Measurements from ENCODE around the gene C10orf95.

C10orf95 gene

DNA sequence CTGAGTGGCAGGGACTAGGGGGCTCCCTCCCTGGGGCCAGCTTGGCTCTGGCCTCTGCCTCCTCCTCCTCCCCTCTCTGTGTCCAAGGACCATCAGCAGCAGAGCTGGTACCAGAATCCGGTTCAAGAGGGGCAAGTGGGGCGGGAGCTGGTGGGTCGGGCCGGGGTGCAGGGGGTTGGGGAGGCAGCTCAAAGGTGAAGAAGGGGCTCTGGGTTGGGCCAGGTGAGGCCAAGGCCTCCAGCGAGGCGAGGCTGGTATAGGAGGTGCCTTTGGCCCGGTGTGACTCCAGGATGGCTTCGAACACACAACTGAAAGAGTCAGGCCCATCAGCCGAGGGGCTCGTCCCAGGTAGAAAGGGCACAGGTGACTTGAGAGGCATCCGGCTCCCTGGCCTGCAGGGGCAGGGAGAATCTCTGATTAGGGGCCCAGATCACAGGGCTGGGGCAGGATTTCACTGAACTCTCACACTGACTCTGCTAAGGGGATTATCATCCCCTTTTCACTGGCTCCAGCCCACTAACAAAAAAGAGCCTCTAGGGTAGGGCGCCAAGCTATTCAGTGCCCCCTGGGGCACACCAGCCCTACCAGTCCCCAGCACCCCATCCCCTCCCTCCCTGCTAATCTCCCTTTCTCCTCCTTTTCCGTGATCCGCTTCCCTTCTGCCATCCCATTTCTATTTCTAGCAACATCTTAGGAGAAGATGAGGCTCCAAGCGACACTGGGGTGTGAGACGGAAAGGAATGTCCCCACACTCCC is 37.4 kb downstream of the C10orf95 start:
- DNase-seq, result no peak

DNA sequence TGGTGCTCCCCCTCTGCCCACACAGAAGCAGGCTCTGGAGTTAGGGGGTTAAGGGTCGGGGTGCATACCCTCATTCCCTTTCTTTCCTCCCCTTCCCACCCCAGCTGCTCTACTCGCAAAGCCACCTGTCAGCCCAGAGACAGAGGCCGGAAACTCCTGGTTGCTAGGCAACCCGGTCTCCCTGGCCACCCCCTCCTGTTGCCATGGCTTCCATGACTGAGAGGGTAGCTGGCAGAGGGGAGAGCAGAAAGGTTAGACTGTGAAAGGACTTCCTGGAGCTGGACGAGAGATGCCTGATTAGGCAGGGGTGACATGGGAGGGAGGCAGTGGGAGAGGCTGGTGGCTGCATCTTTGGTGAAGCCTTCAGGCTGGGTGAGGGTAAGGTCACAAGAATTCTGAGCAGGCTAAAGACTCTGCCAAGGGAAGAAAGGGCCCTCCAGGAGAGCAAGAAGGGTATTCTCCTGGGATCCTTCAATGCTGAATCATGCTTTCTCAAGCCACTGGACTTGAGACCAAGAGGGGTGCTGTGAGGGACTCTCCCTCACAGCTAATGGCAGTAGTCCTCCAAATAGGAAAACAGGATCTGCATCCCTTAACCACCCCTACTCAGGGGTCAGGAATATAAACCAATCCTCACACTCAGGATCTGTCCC is 38.2 kb downstream of the C10orf95 start:
- no peak for DNase-seq

DNA sequence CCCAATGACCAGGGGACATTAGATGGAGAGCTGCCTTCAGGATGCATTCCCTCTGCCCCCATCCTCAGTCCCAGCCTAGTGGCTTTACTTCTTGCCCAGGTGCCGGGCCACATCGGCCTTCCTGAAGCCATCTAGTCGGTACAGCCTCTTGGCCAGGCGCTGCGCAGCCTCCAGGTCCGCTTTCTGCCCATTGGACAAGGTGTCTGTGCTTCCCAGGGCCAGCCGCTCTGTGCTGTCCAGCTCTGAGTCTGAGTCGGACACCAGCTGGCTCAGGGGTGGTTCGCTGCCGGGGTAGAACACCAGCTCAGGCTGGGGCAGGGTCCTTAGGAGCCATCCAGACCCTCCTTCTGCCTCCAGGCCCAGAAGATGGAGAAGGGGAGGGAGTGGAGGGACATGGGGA is 39.0 kb downstream of the C10orf95 start:
- no peak for DNase-seq

DNA sequence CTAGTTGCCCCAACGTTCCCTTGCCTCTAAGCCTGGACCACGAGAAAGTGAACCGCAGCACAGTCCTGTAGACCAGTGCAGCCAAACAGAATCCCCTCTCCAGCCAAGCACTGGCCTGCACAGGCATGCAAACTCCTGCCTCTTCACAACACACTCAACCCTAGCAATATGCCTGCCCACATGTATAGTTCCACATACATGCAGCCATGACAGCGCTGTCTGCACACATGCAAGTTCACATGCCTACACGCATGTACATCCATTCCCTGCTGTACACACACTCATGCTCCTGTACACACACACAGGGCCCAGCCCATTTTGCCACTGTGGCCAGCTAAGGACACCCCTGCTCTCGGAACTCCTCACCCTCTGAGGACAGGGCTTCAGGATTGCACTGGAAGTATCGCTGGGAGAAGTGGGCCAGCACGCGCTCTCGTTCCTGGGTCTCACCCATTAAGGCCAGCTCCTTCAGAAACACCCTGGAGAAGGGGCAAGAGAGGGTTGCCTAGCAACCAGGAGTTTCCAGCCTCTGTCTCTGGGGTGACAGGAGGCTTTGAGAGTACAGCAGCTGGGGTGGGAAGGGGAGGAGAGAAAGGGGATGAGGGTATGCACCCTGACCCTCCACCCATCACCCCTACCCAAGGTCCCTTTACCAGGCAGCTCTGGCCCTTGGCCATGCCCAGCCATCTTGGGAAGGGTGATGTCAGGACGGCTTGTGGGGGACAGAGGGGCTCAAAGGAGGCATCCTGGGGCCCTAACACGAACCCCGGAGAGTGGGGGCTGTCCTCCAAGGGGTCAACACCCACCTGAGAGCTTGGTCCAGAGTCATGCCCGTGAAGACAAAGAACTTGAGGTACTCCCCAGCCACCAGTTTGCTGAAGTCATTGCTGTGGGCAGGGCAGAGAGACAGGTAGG is 39.7 kb downstream of the C10orf95 start:
- DNase-seq, result no peak

DNA sequence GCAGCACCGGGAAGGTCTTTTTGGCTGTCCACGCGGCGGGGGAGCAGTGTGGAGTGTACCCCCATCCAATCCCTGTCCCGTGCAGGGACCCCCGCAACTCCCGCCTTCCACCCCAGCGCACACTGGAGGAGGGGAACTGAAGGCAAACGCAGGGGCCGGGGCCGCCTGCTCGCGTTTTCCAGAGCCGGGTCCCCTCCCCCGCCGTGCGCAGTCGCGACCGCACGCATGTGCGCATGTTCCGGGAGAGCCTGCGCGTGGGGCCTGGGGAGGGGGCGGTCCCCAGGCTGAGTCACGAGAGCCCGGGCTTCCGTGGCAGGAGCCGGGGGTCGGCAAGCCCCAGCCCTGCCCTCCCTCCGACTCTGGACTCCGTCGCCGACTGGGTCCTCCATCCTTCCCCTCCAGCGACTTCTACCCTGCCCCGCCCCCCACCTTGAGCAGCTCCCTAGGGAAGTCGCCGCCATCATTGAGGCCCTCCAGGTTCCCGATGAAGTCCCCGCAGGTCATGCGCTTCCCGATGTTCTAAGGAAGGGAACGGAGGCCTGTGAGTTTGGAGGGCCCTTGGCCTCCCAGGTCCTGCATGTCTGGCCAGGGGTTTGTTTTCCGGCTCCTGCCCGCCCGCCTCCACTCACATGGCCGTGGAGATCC is 40.8 kb downstream of the C10orf95 start:
- DNase-seq, result no peak

DNA sequence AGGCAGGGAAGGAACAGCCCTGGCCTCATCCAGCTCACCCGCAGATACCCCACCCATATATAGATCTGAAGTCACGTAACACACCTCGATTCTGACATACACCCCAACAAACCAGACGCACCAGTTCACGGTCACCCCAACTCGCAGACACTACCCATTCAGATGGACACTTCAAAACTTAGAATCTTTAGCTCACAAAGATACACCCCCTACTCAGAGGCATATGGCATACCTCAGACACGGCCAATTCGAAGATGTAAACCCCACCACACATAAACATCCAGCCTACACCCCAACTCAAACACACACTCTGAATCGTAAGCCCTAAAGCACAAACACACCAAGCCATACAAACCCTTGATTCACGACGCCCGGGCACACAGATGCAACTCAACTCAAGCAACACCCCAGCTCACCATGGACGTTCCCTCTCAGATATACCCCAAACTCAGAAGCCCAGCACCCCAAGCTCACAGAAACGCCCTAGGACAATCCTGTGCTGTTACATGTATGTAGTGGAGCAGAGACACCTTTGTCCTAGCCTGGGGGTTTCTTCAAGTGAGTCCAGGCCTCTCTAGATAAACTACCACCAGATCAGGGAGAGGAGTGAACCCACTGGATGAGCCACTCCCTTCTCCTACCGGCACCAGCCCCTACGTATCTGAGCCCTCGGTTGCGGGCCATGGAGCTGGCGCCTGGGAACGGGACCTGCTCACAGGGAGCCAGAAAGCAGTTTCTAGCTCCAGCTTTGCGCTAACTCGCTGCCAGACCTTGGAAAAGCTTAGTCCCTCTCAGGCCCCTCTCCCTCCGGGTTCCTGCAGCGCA is 41.5 kb downstream of the C10orf95 start:
- DNase-seq, result no peak

DNA sequence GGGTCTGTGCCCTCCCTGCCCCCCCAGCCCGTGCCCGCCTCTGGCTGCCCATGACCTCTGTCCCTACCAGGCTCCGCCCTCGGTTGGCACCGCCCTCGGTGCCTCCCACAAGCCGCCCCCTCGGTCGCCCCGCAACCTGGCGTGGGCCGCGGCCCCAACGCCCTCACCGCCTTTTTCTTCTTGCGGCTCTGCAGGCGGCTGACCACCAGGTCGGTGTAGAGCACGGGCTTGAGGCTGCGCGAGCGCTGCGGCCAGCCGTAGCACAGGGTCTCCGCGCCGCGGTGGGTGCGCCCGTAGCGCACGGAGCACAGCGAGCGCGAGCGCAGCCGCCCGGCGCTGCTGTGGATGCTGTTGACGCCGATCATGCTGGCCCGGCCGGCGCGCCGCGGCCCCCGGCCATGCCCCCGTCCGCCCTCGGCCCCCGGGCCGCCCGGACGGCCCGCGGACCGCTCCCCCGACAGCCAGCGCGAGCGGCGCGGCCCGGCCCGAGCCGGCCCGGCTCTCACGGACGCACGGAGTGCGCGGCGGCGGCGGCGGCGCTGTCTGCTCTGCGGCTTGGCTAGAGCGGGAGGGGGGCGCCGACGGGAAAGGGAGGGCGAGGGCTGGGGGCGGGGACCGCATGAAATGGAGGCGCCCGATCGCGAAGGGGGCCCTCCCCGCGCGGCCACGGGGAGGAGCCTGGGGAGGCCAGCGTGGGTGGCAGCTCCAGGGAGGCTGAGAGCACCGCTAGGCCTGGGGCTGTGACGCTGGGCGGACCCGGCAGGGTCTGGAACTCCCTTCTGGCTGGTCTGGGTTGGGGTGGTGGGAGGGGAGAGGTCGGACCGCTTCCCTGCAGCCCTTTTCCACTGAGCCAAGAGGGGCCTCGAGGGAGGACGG is 42.4 kb downstream of the C10orf95 start:
- no peak for DNase-seq

DNA sequence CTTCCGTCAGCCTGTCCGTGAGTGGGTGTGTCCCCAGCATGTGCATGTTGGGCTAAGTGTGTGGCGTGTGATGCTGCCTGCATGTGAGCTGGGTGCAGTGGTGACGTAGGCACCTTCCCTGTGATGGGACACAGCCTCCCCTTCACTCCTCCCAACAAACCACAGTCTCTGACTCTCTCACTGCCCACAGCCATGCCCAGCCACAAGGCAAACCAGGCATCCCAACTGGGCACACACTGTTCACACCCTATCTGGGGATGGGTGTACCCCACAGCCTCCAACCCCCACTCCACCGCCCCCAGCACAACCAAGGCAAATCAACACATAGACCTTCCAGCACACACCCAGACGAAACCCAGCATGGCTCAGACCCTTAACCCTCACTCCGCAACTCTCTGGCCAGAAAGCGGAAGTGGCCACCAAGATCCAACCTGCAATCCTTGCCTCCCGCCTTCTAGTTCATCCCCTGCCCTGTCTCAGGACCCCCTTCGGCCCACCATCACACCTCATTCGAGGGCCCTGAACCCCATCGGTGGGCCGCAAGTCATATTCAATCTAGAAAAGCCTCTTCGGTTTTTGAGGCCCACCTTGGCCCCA is 43.1 kb downstream of the C10orf95 start:
- DNase-seq, result no peak

DNA sequence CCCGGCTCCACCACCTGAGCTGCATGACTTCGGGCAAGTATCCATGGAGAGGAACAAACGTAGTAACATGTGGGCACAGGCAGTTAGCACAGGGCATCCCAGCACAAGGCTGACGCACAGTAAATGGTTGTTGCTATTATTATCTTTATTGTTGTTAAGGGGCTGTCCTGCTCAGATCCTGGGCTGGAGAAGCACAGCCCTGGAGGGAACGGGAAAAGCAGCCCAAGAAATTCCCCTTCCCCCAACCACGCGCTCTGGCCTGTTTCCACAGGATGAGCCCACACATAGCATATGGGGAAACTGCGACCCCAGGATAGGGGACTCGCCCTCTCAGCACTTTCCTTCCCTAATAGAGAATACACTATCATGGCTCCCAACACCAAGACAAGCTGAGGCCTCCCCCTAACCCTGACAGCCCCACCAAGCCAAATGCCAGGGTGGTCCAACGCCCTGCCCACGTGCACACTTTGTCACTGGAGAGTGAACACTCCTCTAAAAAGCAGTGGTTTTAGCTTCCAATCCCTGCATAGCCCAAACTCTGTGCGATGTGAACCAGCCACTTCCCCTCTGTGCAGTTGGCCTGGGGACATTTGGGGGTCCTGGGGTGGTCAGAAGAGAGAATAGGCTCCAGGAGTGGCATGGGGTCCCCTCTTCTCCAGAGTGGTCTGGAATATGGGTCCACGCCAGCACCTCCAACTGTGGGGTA is 43.8 kb downstream of the C10orf95 start:
- DNase-seq, result no peak

DNA sequence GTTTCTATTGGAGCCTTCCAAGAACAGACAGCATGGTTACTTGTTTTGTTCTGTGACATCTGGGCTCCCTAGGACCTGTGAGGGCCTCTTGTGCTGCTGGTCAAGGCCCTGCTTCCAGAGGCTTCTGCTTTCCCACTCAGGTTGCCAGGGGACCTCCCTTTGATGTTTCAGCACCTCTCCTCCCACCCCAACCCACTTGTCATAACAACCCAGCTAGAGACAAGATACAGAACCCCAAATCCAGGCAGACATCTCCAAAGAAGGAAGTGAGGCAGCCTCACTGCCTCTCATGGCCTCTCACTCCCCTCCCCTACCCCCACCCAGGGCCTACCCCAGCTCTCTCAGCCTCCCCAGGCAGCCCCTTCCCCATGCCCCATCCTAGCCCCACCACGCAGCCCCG is 44.5 kb downstream of the C10orf95 start:
- no peak for DNase-seq

DNA sequence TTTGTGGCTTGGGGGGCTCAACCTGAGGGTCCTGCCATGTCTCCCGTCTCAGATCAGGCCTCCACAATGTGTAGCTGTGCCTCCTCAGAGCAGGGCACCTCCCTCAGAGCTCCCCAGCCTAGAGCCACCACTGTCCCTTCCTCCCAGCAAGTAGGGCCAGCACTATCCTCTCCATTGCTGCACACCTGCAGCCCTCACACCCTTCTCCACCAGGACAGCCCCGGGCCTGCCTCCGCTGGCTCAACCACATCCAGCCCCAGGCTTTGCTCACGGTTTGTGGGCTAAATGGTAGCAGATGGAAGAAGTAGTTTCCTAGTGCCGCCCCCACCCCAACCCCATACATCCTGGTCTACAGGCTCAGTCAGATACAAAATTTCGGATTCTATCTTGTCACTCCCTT is 45.7 kb downstream of the C10orf95 start:
- DNase-seq, result no peak

DNA sequence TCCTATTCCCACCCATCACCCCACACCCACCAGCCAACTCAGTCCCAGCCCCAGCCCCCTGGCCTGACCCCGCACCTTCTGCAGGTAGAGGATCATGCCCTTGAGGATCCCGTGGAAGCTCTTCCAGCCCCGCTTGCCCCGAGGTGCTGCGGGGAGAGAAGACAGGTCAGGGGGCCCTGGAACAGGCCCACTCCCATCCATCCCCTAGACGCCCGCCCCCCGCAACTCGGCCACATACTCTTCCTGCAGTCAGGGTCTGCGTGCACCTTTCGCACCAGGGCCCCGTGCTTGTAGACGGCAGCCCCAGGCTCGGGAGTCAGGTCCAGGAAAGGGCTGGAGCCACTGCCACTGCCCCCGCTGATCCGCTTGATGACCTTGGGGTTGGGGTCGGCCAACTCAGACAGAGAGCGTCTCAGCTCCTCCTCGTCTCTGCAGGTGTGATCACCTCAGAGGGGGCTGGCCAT is 46.2 kb downstream of the C10orf95 start:
- DNase-seq, result no peak

DNA sequence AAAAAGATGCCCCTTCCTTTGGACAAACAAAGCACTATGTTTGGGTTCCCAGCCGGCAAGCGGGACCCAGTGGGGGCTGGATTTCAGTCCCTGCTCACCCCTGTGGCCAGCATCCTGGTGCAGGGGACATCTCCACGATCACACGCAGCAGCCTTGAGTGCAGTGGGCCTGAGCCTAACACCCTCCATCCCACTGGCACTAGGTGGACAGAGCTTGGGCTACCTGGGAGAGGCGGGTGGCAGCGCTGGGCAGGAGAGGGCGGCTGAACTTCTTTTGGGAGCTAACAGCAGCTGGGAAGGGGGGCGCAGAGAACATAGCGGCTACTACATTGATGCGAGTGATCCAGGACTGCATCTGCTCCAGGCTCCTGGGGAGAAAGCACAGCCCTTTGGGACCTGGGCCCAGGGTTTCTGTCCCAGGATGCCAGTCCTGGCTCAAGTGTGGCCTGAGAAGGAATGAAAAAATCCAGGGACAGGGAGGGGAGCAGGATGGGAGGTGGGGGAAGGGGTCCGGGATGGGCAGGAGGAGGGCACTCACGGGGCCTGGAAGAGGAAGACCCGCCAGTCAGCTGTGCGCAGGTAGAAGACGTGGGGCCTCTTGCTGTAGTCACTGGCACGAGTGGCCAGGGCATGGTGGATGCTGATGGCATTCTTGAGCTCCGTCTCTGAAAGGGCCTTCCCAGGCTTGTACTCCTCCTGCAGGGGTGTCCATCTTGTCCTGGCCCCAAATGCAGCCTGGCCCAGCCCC is 46.8 kb downstream of the C10orf95 start:
- no peak for DNase-seq

DNA sequence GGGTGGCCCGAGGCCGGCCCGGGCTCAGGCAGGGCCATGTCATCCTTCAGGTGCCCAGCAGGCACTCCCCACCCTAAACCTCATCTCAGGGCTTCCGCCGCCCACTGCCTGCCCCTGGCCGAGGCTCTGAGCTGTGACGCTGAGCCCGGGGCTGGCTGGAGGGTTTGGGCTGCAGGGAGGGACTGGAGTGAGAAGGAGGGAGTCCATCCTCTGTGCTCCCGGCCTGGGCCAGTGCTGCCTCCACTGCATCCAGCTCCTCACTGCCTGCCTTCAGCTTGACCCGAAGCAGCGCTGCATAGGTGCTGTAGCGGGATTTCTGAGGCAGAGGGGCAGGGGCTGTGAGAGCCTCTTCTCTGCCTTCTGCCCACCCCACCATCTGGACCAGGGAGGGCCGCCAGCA is 48.2 kb downstream of the C10orf95 start:
- DNase-seq, result no peak

DNA sequence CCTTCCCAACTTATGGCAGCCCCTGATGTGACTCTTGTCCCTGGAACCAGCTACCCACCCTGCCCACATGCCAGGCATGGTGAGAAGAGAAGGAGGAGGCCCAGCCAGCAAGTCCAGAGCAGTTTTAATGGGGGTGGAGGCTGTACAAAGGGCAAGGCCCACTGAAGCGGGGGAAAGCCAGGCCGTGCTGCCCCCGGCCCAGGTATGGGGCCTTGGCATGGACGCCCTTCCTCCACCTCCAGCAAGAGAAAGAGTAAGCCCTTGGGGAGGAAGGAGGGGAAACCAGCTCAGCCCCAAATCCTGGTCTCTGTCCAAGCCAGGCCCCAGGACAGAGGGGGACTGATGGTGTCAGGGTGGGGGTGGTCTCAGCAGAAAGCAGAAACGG is 48.8 kb downstream of the C10orf95 start:
- no peak for DNase-seq

DNA sequence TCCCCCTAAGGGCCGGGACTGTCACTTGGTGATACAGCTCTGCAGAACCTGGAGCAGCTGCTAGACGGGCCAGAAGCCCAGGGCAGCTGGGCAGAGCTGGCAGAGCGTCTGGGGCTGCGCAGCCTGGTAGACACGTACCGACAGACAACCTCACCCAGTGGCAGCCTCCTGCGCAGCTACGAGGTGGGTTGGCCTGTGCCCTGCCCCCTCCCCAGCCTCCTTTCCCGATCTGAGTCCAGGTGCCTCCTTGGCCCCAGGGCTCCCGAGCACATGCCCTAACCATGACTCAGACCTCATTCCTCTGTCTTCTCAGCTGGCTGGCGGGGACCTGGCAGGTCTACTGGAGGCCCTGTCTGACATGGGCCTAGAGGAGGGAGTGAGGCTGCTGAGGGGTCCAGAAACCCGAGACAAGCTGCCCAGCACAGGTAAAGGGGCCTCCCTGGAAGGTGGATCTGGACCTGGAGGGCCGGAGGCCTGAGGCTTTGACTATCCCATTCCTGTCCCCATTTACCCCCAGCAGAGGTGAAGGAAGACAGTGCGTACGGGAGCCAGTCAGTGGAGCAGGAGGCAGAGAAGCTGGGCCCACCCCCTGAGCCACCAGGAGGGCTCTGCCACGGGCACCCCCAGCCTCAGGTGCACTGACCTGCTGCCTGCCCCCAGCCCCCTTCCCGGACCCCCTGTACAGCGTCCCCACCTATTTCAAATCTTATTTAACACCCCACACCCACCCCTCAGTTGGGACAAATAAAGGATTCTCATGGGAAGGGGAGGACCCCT is 49.4 kb downstream of the C10orf95 start:
- no peak for DNase-seq

DNA sequence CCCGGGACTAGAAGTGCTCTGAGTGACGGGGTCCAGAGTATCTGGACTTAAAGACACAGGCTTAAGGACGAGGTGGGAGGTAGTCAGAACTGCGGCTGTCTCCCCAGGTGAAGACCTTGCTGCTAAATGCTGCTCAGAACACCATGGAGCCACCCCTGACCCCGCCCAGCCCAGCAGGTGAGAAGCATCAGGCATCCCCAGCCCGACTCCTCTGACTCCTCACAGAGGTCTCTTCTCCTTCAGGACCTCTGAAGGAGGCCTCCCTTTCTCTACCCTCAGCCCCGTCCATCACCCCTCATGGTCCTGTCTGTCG is 50.0 kb downstream of the C10orf95 start:
- DNase-seq, result no peak

DNA sequence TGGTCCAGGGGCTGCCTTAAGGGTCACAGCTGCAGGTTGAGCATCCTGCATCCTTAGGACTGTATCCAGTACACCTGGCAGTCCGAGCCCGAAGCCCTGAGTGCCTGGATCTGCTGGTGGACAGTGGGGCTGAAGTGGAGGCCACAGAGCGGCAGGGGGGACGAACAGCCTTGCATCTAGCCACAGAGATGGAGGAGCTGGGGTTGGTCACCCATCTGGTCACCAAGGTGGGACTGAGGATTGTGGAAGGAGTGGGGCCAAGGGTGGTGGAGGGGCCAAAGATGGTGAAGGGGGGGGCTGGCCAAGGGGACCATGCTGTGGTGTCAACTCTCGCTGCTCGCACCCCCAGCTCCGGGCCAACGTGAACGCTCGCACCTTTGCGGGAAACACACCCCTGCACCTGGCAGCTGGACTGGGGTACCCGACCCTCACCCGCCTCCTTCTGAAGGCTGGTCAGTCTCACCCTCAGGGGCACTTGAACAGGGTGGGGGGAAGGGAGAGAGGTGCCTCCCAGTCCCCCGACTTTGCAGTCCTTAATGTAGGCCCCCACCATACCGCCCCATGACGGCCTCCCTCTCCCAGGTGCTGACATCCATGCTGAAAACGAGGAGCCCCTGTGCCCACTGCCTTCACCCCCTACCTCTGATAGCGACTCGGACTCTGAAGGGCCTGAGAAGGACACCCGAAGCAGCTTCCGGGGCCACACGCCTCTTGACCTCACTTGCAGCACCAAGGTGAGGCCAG is 50.6 kb downstream of the C10orf95 start:
- no peak for DNase-seq
